ENCODE results near the gene NPBWR2.
"Not testable (repeated sequence)": the region's sequence is repeated elsewhere in the genome, so short reads cannot be mapped to it uniquely, and the experiment has no call there.

NPBWR2 gene

GRCh38 chr20:64143018-64143801, 35.8 kb upstream of the NPBWR2 start:
- DNase-seq, result no peak

GRCh38 chr20:64142590-64142989, 35.2 kb upstream of the NPBWR2 start:
- peak; percentile 47 for DNase-seq

- no peak for DNase-seq
Measured at GRCh38 chr20:64140956-64141355, 33.6 kb upstream of the NPBWR2 start.

GRCh38 chr20:64140061-64140931, 32.9 kb upstream of the NPBWR2 start:
- DNase-seq, result no peak

GRCh38 chr20:64139199-64140060, 32.1 kb upstream of the NPBWR2 start:
- no peak for DNase-seq

- no peak for DNase-seq
Measured at GRCh38 chr20:64138276-64138815, 31.0 kb upstream of the NPBWR2 start.

- DNase-seq, result no peak
Measured at GRCh38 chr20:64137598-64138031, 30.2 kb upstream of the NPBWR2 start.

GRCh38 chr20:64136004-64136710, 28.8 kb upstream of the NPBWR2 start:
- no peak for DNase-seq

GRCh38 chr20:64134744-64135143, 27.4 kb upstream of the NPBWR2 start:
- DNase-seq, result not testable (repeated sequence)

GRCh38 chr20:64133951-64134407, 26.6 kb upstream of the NPBWR2 start:
- DNase-seq, result peak; percentile 48

GRCh38 chr20:64131406-64131805, 24.0 kb upstream of the NPBWR2 start:
- peak; percentile 6 for DNase-seq

GRCh38 chr20:64130876-64131275, 23.5 kb upstream of the NPBWR2 start:
- DNase-seq, result no peak

GRCh38 chr20:64130271-64130670, 22.9 kb upstream of the NPBWR2 start:
- no peak for DNase-seq

GRCh38 chr20:64129146-64129782, 21.9 kb upstream of the NPBWR2 start:
- no peak for DNase-seq

GRCh38 chr20:64123517-64123916, 16.2 kb upstream of the NPBWR2 start:
- not testable (repeated sequence) for DNase-seq

GRCh38 chr20:64122927-64123326, 15.6 kb upstream of the NPBWR2 start:
- DNase-seq, result not testable (repeated sequence)

GRCh38 chr20:64121586-64121985, 14.2 kb upstream of the NPBWR2 start:
- no peak for DNase-seq

- no peak for DNase-seq
Measured at GRCh38 chr20:64119681-64120341, 12.4 kb upstream of the NPBWR2 start.

- DNase-seq, result no peak
Measured at GRCh38 chr20:64119301-64119680, 11.9 kb upstream of the NPBWR2 start.

GRCh38 chr20:64117432-64117777, 10.0 kb upstream of the NPBWR2 start:
- DNase-seq, result not testable (repeated sequence)
